Fibroblast of lung (primary cell): ENCODE measurements around the gene C3. TPM values are rescaled to one million over a fixed set of nuclear protein-coding genes. Genes with fewer than 3 reads are reported as not detected.

ENCODE experiments used
- DNase-seq, 2 donors: peaks; one replicate each; pipeline versions ENCODE4 v3.0.0 to v3.0.0-alpha.2; 2010; ENCODE audit warnings: low read depth in 2 of 2
- H2AFZ ChIP-seq: 2 replicates; pipeline ENCODE4 v1.5.1; 2012; ENCODE audit warnings: low read length, control low read depth, inconsistent platforms
- H3K27ac ChIP-seq: 2 replicates; pipeline ENCODE4 v1.5.1; 2011; ENCODE audit warnings: low read length, control low read depth; ENCODE audit not compliant: insufficient read depth
- H3K27me3 ChIP-seq: 2 replicates; pipeline ENCODE4 v1.5.1; 2011; ENCODE audit warnings: mild to moderate bottlenecking, low read length; ENCODE audit not compliant: control insufficient read depth, insufficient read depth
- H3K36me3 ChIP-seq: 2 replicates; pipeline ENCODE4 v1.5.1; 2011; ENCODE audit warnings: low read length; ENCODE audit not compliant: control insufficient read depth, insufficient read depth
- H3K4me1 ChIP-seq: 2 replicates; pipeline ENCODE4 v1.5.1; 2011; ENCODE audit warnings: low read length; ENCODE audit not compliant: control insufficient read depth, insufficient read depth; ENCODE audit errors: extremely low read depth
- H3K4me2 ChIP-seq: 2 replicates; pipeline ENCODE4 v1.5.1; 2011; ENCODE audit warnings: low read length, control low read depth; ENCODE audit not compliant: insufficient read depth; ENCODE audit errors: extremely low read depth
- H3K4me3 ChIP-seq, 4 experiments: fragments of 200-600 bp in 1 of 4; sonication (generic) in 1 of 4; replicated peaks in 1 of 4; 2 replicates each; pipeline ENCODE4 v1.5.1; 2011 to 2016; ENCODE audit warnings: low read length in 4 of 4, low read depth in 3 of 4, mild to moderate bottlenecking in 3 of 4, control low read depth in 2 of 4, inconsistent platforms in 1 of 4, mixed read lengths in 1 of 4; ENCODE audit not compliant: insufficient read depth in 1 of 4; ENCODE audit errors: control extremely low read depth in 1 of 4
- H3K79me2 ChIP-seq: 2 replicates; pipeline ENCODE4 v1.5.1; 2012; ENCODE audit warnings: mild to moderate bottlenecking, low read length, inconsistent platforms; ENCODE audit not compliant: control insufficient read depth, insufficient read depth
- H3K9ac ChIP-seq: 2 replicates; pipeline ENCODE4 v1.5.1; 2011; ENCODE audit warnings: mild to moderate bottlenecking, low read length, control low read depth; ENCODE audit not compliant: insufficient read depth
- H3K9me3 ChIP-seq: 2 replicates; pipeline ENCODE4 v1.5.1; 2012; ENCODE audit warnings: low read depth, low read length; ENCODE audit not compliant: control insufficient read depth, insufficient read depth
- H4K20me1 ChIP-seq: 2 replicates; pipeline ENCODE4 v1.5.1; 2011; ENCODE audit warnings: low read length; ENCODE audit not compliant: control insufficient read depth, insufficient read depth; ENCODE audit errors: extremely low read depth
- CTCF ChIP-seq, 2 donors: IDR thresholded peaks in 1 of 2; conservative IDR thresholded peaks in 1 of 2; 1 replicate in 1 of 2; 2 replicates in 1 of 2; pipeline ENCODE4 v1.5.1; 2011 to 2012; ENCODE audit warnings: low read length in 2 of 2, control low read depth in 1 of 2, inconsistent platforms in 1 of 2, low read depth in 1 of 2, mild to moderate bottlenecking in 1 of 2
- EZH2 ChIP-seq: IDR thresholded peaks from 2 replicates; pipeline ENCODE4 v1.5.1; 2012; ENCODE audit warnings: low read length, control low read depth, mild to moderate bottlenecking; ENCODE audit errors: missing control alignments
- polyA plus RNA-seq, 2 donors: library from polyadenylated mRNA; depleted of rRNA in 1 of 2; stranded (reverse) in 1 of 2; unstranded in 1 of 2; fragments of >200 nt; gene quantifications; 2 replicates each; pipeline ENCODE4 v1.2.1, GENCODE V29; 2011 to 2012; ENCODE audit warnings: missing spikeins in 1 of 2
- total RNA-seq: library from RNA; depleted of rRNA; stranded (reverse); fragments of >200 nt; gene quantifications from 2 replicates; pipeline ENCODE4 v1.2.1, GENCODE V29; 2014

The C3 gene
- total and polyA plus RNA-seq, 2 donors (not counting 1 experiment from before 2014, with no cell fraction given): 1.2 to 2.5 TPM

GRCh38 chr19:6717036-6717435 lies 3.4 kb downstream of the C3 start:
- TF ChIP-seq EZH2: no peak
- no peak for TF ChIP-seq CTCF (conservative IDR thresholded peaks at IDR 0.05 in 1 of 2, IDR thresholded peaks at IDR 0.05 in 1 of 2; ENCODE audit: low read depth in 1 of 2, low read length in 2 of 2)
- no peak for DNase-seq
- H3K9me3 ChIP-seq: no peaks in the 10 kb centered on the region

DNA sequence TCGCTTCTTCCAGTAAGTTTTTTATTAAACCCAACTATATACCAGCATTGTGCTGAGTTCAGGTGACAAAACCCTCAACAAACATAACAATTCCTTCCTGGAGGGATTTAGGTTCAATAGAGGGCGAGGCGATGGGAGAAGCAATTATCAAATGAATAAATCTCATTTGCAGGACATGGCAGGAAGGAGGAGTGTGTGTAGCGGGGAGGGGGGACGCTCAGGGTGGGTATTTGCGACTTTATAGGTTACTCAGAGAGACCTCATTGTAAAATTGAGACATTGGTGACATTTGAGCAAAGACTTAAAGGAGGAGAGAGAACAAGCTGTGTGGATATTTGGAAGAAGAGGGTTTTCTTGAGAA lies 3.9 kb downstream of the C3 start:
- Histone ChIP-seq H3K79me2 (no peaks in the 10 kb centered on the region), H3K9me3 (no peaks in the 10 kb centered on the region)
- no peak for DNase-seq

More at GRCh38 chr19:6717036-6717435, 3.4 kb downstream of the C3 start:
- Histone ChIP-seq H2AFZ (no peak overlapping the region), H3K27me3 (no peaks in the 10 kb centered on the region), H3K36me3 (no peaks in the 10 kb centered on the region), H3K9ac (no peak overlapping the region), H4K20me1 (no peaks in the 10 kb centered on the region), H3K4me3 (no peak overlapping the region), H3K27ac (no peak overlapping the region), H3K79me2 (no peaks in the 10 kb centered on the region), H3K4me1 (no peaks in the 10 kb centered on the region), H3K4me2 (no peak overlapping the region)

DNA sequence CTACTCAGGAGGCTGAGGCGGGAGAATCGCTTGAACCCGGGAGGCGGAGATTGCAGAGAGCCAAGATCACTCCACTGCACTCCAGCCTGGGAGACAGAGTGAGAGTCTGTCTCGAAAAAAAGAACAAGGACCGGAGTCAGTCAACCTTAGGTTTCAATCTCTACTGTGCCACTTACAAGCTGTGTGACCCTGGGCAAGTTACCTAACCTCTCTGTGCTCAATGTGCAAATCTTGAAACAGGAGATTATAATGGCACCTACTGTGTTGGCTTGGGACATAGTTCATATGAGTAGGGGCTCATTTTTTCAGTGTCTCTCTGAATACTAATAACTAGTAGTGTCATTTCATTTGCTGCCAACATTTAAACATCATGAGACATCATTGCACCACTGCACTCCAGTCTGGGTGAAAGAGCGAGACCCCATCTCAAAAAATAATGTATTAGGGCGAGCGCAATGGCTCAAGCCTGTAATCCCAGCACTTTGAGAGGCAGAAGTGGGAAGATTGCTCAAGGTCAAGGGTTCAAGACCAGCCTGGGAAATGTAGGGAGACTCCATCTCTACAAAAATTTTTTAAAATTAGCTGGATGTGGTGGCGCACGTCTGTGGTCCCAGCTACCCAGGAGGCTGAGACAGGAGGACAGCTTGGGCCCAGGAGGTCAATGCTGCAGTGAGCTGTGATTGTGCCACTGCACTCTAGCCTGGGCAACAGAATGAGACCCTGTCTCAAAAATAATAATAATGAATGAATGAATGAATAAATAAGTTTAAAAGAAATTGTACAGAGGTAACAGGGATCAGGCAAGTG lies 5.5 kb downstream of the C3 start:
- no peaks in the 10 kb centered on the region for H3K27me3 ChIP-seq
- H3K4me3 ChIP-seq: no peak overlapping the region
- no peaks in the 10 kb centered on the region for H3K36me3 ChIP-seq
- H2AFZ ChIP-seq: no peak overlapping the region
- H3K27ac ChIP-seq: no peak overlapping the region
- DNase-seq: no peak
- no peak overlapping the region for H3K4me2 ChIP-seq
- no peaks in the 10 kb centered on the region for H3K9me3 ChIP-seq
- no peaks in the 10 kb centered on the region for H3K79me2 ChIP-seq
- no peaks in the 10 kb centered on the region for H3K4me1 ChIP-seq
- H3K9ac ChIP-seq: no peak overlapping the region
- no peaks in the 10 kb centered on the region for H4K20me1 ChIP-seq
- TF ChIP-seq CTCF (conservative IDR thresholded peaks at IDR 0.05 in 1 of 2, IDR thresholded peaks at IDR 0.05 in 1 of 2; ENCODE audit: low read depth in 1 of 2, low read length in 2 of 2) (no peak), EZH2 (no peak)

More for the DNA sequence above, 3.9 kb downstream of the C3 start:
- no peak overlapping the region for H3K4me3 ChIP-seq
- H3K4me1 ChIP-seq: no peaks in the 10 kb centered on the region
- H3K27ac ChIP-seq: no peak overlapping the region
- TF ChIP-seq CTCF (conservative IDR thresholded peaks at IDR 0.05 in 1 of 2, IDR thresholded peaks at IDR 0.05 in 1 of 2; ENCODE audit: low read depth in 1 of 2, low read length in 2 of 2): no peak
- no peak for TF ChIP-seq EZH2
- H3K4me2 ChIP-seq: no peak overlapping the region
- H3K9ac ChIP-seq: no peak overlapping the region
- no peak overlapping the region for H2AFZ ChIP-seq
- H3K27me3 ChIP-seq: no peaks in the 10 kb centered on the region
- no peaks in the 10 kb centered on the region for H3K36me3 ChIP-seq
- no peaks in the 10 kb centered on the region for H4K20me1 ChIP-seq
